ENCODE data around the gene FHIP1B. TPM values are rescaled to one million over a fixed set of nuclear protein-coding genes. Genes with fewer than 3 reads are reported as not detected.

Gene FHIP1B
- polyA plus RNA-seq, 1 donor (not counting 4 experiments of a cell fraction or from before 2014, with no cell fraction given): 18.7 TPM

DNA sequence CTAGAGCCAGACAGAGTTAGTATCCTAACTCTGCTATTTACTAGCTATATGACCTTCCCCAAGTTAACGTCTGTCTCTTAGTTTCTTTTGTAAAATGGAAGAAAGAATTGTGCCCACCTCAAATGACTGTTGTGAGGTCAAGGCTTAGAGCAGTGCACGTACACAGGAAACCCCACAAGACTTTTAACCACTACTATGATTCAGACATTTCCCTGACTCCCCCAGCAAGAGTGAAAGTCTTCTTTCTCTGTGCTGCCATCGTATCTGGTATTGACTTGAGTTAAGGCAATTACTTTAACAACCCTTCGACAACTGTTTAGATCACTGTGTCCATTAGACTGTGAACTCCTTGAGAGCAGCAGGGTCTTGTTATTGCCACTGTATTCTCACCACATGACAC, 38.0 kb downstream of the FHIP1B start:
- Histone ChIP-seq H3K9me3 (ENCODE audit: control insufficient read depth, low read depth, low read length) (no peaks in the 10 kb centered on the region), H3K9ac (ENCODE audit: control insufficient read depth, extremely low read depth, insufficient read depth, low read length) (no peak overlapping the region), H2AFZ (ENCODE audit: control insufficient read depth, low read length) (no peak overlapping the region), H4K20me1 (ENCODE audit: control insufficient read depth, extremely low read depth, insufficient read depth, low read length) (no peaks in the 10 kb centered on the region), H3K27ac (ENCODE audit: control insufficient read depth, insufficient read depth, low read length) (no peak overlapping the region), H3K9me1 (ENCODE audit: control insufficient read depth, extremely low read depth, insufficient read depth, low read length) (no peaks in the 10 kb centered on the region), H3K36me3 (ENCODE audit: control insufficient read depth in 2 of 2, extremely low read depth in 1 of 2, insufficient read depth in 2 of 2, low read length in 2 of 2) (no peaks in the 10 kb centered on the region), H3K79me2 (ENCODE audit: control insufficient read depth, insufficient read depth, low read length) (no peaks in the 10 kb centered on the region), H3K27me3 (ENCODE audit: control insufficient read depth, extremely low read depth, insufficient read depth, low read length) (no peaks in the 10 kb centered on the region), H3K4me2 (ENCODE audit: control insufficient read depth, extremely low read depth, insufficient read depth, low read depth, low read length) (no peak overlapping the region), H3K4me1 (ENCODE audit: control insufficient read depth, extremely low read depth, insufficient read depth, low read length) (no peaks in the 10 kb centered on the region), H3K4me3 (ENCODE audit: control insufficient read depth in 2 of 3, extremely low read depth in 1 of 3, insufficient read depth in 2 of 3, low read depth in 1 of 3, low read length in 3 of 3) (no peak overlapping the region)
- dilution Hi-C loops (cut with MboI; ENCODE audit: extremely low pct_ligation_motif_present, low sequenced_read_pairs): no loop called here
- FAIRE-seq (no peak), DNase-seq (ENCODE audit: low read depth, low spot score) (no peak)
- TF ChIP-seq, protein P1, sequence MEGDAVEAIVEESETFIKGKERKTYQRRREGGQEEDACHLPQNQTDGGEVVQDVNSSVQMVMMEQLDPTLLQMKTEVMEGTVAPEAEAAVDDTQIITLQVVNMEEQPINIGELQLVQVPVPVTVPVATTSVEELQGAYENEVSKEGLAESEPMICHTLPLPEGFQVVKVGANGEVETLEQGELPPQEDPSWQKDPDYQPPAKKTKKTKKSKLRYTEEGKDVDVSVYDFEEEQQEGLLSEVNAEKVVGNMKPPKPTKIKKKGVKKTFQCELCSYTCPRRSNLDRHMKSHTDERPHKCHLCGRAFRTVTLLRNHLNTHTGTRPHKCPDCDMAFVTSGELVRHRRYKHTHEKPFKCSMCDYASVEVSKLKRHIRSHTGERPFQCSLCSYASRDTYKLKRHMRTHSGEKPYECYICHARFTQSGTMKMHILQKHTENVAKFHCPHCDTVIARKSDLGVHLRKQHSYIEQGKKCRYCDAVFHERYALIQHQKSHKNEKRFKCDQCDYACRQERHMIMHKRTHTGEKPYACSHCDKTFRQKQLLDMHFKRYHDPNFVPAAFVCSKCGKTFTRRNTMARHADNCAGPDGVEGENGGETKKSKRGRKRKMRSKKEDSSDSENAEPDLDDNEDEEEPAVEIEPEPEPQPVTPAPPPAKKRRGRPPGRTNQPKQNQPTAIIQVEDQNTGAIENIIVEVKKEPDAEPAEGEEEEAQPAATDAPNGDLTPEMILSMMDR (optimal IDR thresholded peaks at IDR 0.05 in 1 of 3, IDR thresholded peaks at IDR 0.05 in 1 of 3, conservative IDR thresholded peaks at IDR 0.05 in 1 of 3; ENCODE audit: extremely low read depth in 1 of 3, insufficient read depth in 2 of 3, low read length in 3 of 3): no peak
- TF ChIP-seq EZH2 (IDR thresholded peaks at IDR 0.05; ENCODE audit: low read length): no peak

DNA sequence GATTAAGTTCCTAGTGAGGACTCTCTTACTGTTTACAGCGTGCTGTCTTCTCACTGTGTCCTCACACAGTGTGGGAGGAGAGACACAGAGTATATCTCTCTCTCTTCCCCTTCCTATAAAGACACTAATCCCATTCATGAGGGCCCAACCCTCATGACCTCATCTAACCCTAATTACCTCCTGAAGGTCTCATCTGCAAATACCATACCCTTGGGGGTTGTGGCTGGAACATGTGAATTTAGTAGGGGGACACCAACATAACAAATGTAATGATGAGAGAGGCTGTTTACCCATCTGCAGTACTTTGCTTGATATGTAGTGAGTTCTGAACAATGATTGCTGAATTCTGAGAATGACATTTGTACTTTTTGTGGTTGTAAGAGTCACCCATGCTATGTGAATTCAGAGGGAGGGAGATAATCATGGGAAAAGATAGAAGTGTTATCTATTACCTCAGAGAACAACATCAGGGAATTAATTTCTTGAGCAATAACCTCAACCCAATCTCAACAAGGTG, 40.3 kb downstream of the FHIP1B start:
- H3K4me1 ChIP-seq (ENCODE audit: control insufficient read depth, extremely low read depth, insufficient read depth, low read length): no peaks in the 10 kb centered on the region
- FAIRE-seq (no peak), DNase-seq (ENCODE audit: low read depth, low spot score) (no peak)
- no peak overlapping the region for H3K27ac ChIP-seq (ENCODE audit: control insufficient read depth, insufficient read depth, low read length)
- dilution Hi-C loops (cut with MboI; ENCODE audit: extremely low pct_ligation_motif_present, low sequenced_read_pairs): no loop called here
- no peaks in the 10 kb centered on the region for H3K9me3 ChIP-seq (ENCODE audit: control insufficient read depth, low read depth, low read length)
- no peaks in the 10 kb centered on the region for H3K9me1 ChIP-seq (ENCODE audit: control insufficient read depth, extremely low read depth, insufficient read depth, low read length)
- TF ChIP-seq, protein P1 (optimal IDR thresholded peaks at IDR 0.05 in 1 of 3, IDR thresholded peaks at IDR 0.05 in 1 of 3, conservative IDR thresholded peaks at IDR 0.05 in 1 of 3; ENCODE audit: extremely low read depth in 1 of 3, insufficient read depth in 2 of 3, low read length in 3 of 3): no peak
- TF ChIP-seq EZH2 (IDR thresholded peaks at IDR 0.05; ENCODE audit: low read length): no peak
- H3K4me2 ChIP-seq (ENCODE audit: control insufficient read depth, extremely low read depth, insufficient read depth, low read depth, low read length): no peak overlapping the region
- no peak overlapping the region for H3K9ac ChIP-seq (ENCODE audit: control insufficient read depth, extremely low read depth, insufficient read depth, low read length)
- H3K4me3 ChIP-seq (ENCODE audit: control insufficient read depth in 2 of 3, extremely low read depth in 1 of 3, insufficient read depth in 2 of 3, low read depth in 1 of 3, low read length in 3 of 3): no peak overlapping the region
- H3K27me3 ChIP-seq (ENCODE audit: control insufficient read depth, extremely low read depth, insufficient read depth, low read length): no peaks in the 10 kb centered on the region
- H4K20me1 ChIP-seq (ENCODE audit: control insufficient read depth, extremely low read depth, insufficient read depth, low read length): no peaks in the 10 kb centered on the region
- H3K36me3 ChIP-seq (ENCODE audit: control insufficient read depth in 2 of 2, extremely low read depth in 1 of 2, insufficient read depth in 2 of 2, low read length in 2 of 2): no peaks in the 10 kb centered on the region
- no peaks in the 10 kb centered on the region for H3K79me2 ChIP-seq (ENCODE audit: control insufficient read depth, insufficient read depth, low read length)
- no peak overlapping the region for H2AFZ ChIP-seq (ENCODE audit: control insufficient read depth, low read length)

Data from keratinocyte (primary cell).